K562 (cell line): ENCODE measurements around the gene GRK3.
"Not testable (repeated sequence)": the region's sequence is repeated elsewhere in the genome, so short reads cannot be mapped to it uniquely, and the experiment has no call there.

Experiments used
- CREB1 ChIP-seq, 2 experiments: sonication (generic) in 1 of 2; formaldehyde crosslinking in 1 of 2; IDR thresholded peaks; 2 replicates each; pipeline versions ENCODE4 v1.6.1 to v1.8.0; 2012 to 2022; ENCODE audit warnings: inconsistent platforms in 1 of 2, mild to moderate bottlenecking in 1 of 2, missing genetic modification reagents in 1 of 2, moderate library complexity in 1 of 2
- DNMT1 ChIP-seq: fragments of 450-650 bp; IDR thresholded peaks from 2 replicates; pipeline ENCODE4 v1.6.1; 2016; ENCODE audit warnings: antibody characterized with exemption, mild to moderate bottlenecking
- EP300 ChIP-seq: IDR thresholded peaks from 2 replicates; pipeline ENCODE4 v1.6.1; 2012; ENCODE audit warnings: low read length, improper control_type of control experiment
- EZH2 ChIP-seq: IDR thresholded peaks from 2 replicates; pipeline ENCODE4 v1.6.1; 2012; ENCODE audit warnings: low read depth, mild to moderate bottlenecking, inconsistent platforms, low read length, borderline replicate concordance
- KAT7 ChIP-seq: sonication (generic); formaldehyde crosslinking; IDR thresholded peaks from 2 replicates; pipeline ENCODE4 v1.8.0; 2022; ENCODE audit warnings: missing genetic modification reagents, mild to moderate bottlenecking, borderline replicate concordance
- POLR2A ChIP-seq: fragments of 450-650 bp; conservative IDR thresholded peaks from 2 replicates; pipeline ENCODE4 v1.6.1; 2016
- U2AF2 ChIP-seq: fragments of 200-400 bp; formaldehyde crosslinking; optimal IDR thresholded peaks from 2 replicates; pipeline ENCODE3; 2017; ENCODE audit warnings: low read depth, mild to moderate bottlenecking, low read length
- ZBTB43 ChIP-seq: sonication (generic); formaldehyde crosslinking; IDR thresholded peaks from 2 replicates; pipeline ENCODE4 v1.8.0; 2023; ENCODE audit warnings: mild to moderate bottlenecking, missing genetic modification reagents
- ZBTB7A ChIP-seq: IDR thresholded peaks from 2 replicates; pipeline ENCODE4 v1.6.1; 2011; ENCODE audit warnings: low read depth, mild to moderate bottlenecking, low read length, moderate library complexity, borderline replicate concordance; ENCODE audit not compliant: control insufficient read depth
- ZNF184 ChIP-seq: sonication (generic); formaldehyde crosslinking; IDR thresholded peaks from 2 replicates; pipeline ENCODE4 v1.5.0; 2020; ENCODE audit warnings: missing genetic modification reagents

DNA sequence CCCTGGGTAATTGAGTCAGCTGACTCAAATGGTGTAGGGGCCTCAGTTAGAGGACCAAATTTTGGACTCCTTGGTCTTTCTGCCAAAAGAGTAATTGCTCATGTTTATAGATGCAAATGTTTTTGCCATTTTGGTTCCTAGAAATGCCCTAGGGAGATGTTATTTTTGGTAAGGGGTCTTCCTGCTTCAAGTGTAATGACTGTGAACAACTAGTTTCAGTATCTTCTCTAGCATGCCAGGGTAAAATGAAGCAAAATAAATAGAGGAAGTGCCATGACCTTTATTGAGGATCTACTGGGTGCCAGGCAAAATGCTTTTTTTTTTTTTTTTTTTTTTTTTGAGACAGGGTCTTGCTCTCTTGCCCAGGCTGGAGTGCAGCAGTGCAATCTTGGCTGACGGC lies 2.5 kb upstream of the GRK3 start:
- TF ChIP-seq CREB1 (IDR thresholded peaks at IDR 0.05); CREB1 (CRISPR knock-in tag; IDR thresholded peaks at IDR 0.05); EP300; ZBTB43 (CRISPR knock-in tag); DNMT1; ZNF184 (CRISPR knock-in tag); EZH2; KAT7; ZBTB7A; POLR2A; U2AF2: not testable (repeated sequence)
